ENCODE results near the gene SDR42E1.

DNA sequence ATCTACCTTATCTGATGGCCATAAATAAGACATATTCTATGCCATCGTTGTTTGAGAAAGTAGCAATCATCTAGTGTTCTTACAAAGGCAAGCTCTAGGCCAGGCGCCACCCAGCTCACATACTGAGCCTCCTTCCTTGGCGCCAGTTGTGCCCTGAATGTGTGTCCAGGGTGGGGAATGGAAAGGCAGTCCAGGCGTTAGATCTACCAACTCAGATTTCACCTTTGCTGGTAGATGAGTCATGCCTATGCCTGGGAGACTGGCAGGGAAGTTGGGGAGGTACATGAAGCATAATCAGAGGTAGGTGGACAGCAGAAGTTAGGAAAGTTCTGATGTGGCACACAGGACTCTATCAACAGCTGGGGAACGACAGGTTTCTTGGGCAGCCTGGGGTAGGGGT lies 23.6 kb downstream of the SDR42E1 start:
- TF ChIP-seq CTCF (conservative IDR thresholded peaks at IDR 0.05), result no peak
- TF ChIP-seq ZFX (IDR thresholded peaks at IDR 0.05), result no peak
